Dedifferentiated amniotic fluid mesenchymal stem cell (primary cell): ENCODE measurements around the gene ZNF564.
A peak's percentile ranks its signal among the peaks of the same experiment; 100 is the strongest.
"Not testable (repeated sequence)": the region's sequence is repeated elsewhere in the genome, so short reads cannot be mapped to it uniquely, and the experiment has no call there.

ENCODE experiments used
- DNase-seq: peaks from one replicate; pipeline ENCODE4 v3.0.0-alpha.2; 2016; ENCODE audit errors: extremely low spot score

The ZNF564 gene

GRCh38 chr19:12551060-12551832, at the start of gene ZNF564:
Gene ZNF564 (minus strand): TSS chr19:12551482. CDS start chr19:12551332, 150 bp downstream.
- peak; percentile 96 for DNase-seq

- DNase-seq: no peak
Observed at GRCh38 chr19:12597594-12597993, 46.3 kb upstream of the ZNF564 start.

- no peak for DNase-seq
Observed at GRCh38 chr19:12596927-12597548, 45.8 kb upstream of the ZNF564 start.

- DNase-seq: no peak
Observed at GRCh38 chr19:12596485-12596884, 45.2 kb upstream of the ZNF564 start.

GRCh38 chr19:12581100-12581499, 29.8 kb upstream of the ZNF564 start:
- no peak for DNase-seq

- no peak for DNase-seq
Observed at GRCh38 chr19:12580180-12580694, 29.0 kb upstream of the ZNF564 start.

GRCh38 chr19:12578641-12579040, 27.4 kb upstream of the ZNF564 start:
- DNase-seq: no peak

- no peak for DNase-seq
Observed at GRCh38 chr19:12574036-12574435, 22.8 kb upstream of the ZNF564 start.

GRCh38 chr19:12567951-12568350, 16.7 kb upstream of the ZNF564 start:
- no peak for DNase-seq

- not testable (repeated sequence) for DNase-seq
Observed at GRCh38 chr19:12566380-12566779, 15.1 kb upstream of the ZNF564 start.

GRCh38 chr19:12564016-12564664, 12.9 kb upstream of the ZNF564 start:
- peak; percentile 91 for DNase-seq

- DNase-seq: no peak
Observed at GRCh38 chr19:12555456-12555930, 4.2 kb upstream of the ZNF564 start.

GRCh38 chr19:12546903-12547302, 4.4 kb downstream of the ZNF564 start:
- DNase-seq: no peak

GRCh38 chr19:12546068-12546467, 5.2 kb downstream of the ZNF564 start:
- DNase-seq: no peak

GRCh38 chr19:12545267-12545666, 6.0 kb downstream of the ZNF564 start:
- no peak for DNase-seq

- no peak for DNase-seq
Observed at GRCh38 chr19:12544401-12544876, 6.8 kb downstream of the ZNF564 start.

GRCh38 chr19:12543855-12544254, 7.4 kb downstream of the ZNF564 start:
- DNase-seq: no peak

- DNase-seq: no peak
Observed at GRCh38 chr19:12527034-12527836, 24.0 kb downstream of the ZNF564 start.

GRCh38 chr19:12526542-12526941, 24.7 kb downstream of the ZNF564 start:
- no peak for DNase-seq

GRCh38 chr19:12521996-12522395, 29.3 kb downstream of the ZNF564 start:
- no peak for DNase-seq

GRCh38 chr19:12513531-12514061, 37.7 kb downstream of the ZNF564 start:
- DNase-seq: no peak
